Coronary artery (tissue), 2 donors: ENCODE data around the gene ZBTB7C.
A peak's percentile ranks its signal among the peaks of the same experiment; 100 is the strongest.

Experiments
- DNase-seq: peaks from one replicate; pipeline ENCODE4 v3.0.0-alpha.2; 2017; ENCODE audit warnings: low spot score
- H3K27ac ChIP-seq, 2 donors: fragments of 200-600 bp; sonication (generic); one replicate each; pipeline ENCODE4 v1.5.1; 2016 to 2019
- H3K4me3 ChIP-seq: fragments of 200-600 bp; sonication (generic); 2 replicates; pipeline ENCODE4 v1.5.1; 2016; ENCODE audit warnings: mild to moderate bottlenecking, moderate library complexity
- CTCF ChIP-seq: fragments of 200-600 bp; sonication (generic); IDR thresholded peaks from one replicate; pipeline ENCODE4 v1.5.1; 2019; ENCODE audit warnings: antibody characterized with exemption

Gene ZBTB7C

GRCh38 chr18:48073211-48073930 lies 335.8 kb downstream of the ZBTB7C start:
- DNase-seq: no peak
- Histone ChIP-seq H3K27ac (peak overlapping the region in 1 of 2 donors; percentile 72), H3K4me3 (no peak overlapping the region)
- TF ChIP-seq CTCF: no peak

DNA sequence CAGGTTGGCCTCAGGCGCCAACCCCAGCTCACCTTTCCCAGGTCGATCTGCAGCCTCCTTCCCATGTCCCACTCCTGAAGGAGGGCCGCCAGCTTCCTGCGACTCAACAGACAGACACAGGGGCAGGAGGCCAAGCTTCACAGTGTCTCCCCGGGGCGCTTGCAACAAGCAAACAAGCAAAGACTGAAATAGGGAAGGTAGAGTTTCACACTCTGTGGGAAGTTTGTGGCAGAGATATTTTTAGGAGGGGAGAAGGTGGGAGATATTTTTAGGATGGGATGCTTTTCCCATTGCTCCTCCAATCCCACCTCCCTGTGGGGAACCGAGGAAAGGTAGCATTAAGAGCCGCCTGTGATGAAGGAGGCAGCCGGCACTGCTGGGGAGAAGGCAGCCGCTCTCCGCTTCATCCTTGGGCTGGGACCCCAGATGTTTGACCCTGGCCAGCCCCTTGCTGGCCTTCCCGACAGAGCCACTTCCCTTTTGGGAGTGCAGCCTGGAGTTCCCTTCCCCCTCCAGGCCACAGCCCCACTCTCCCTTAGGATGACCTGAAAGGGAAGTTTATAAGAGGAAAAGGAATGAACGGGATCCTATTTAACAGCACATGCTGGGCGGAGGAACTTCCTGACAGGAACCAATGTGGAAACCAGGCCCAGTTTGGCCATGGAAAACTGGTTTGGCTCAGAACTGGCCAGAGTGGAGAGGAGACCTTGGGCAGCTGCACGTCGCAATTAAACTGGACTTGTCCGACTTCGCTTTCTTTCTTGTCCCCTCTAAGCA lies 336.6 kb downstream of the ZBTB7C start:
- no peak for TF ChIP-seq CTCF
- Histone ChIP-seq H3K4me3 (no peak overlapping the region), H3K27ac (peak overlapping the region in 1 of 2 donors; percentile 72)
- DNase-seq: no peak

DNA sequence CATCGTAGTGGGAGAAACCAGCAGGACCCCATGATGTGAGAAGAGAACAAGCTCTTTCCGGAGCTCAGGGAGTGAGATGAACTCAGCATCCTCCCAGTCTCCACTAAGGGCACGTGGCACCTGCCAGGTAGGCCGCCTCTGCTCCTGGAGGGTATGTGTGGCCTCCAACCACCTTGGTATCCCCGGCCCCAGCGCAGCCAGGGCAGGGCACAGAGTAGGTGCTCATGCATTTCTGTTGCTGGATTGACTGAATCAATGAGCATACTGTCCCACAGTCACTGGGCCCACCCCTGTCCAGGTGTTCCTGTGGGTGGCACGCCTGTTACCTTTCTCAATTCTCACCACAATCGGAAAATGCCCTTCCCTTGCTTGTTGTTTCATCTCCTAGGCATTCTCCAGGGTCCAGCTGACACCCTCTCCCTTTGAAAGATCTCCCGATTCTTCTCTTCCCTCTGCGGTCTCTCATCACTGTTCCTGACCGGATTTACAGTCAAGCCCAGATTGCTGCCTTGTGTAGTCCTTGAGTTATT lies 340.2 kb downstream of the ZBTB7C start:
- no peak overlapping the region for H3K27ac ChIP-seq
- no peak for TF ChIP-seq CTCF
- no peak overlapping the region for H3K4me3 ChIP-seq
- DNase-seq: no peak

- no peak for DNase-seq
- no peak for TF ChIP-seq CTCF
- Histone ChIP-seq H3K27ac (no peak overlapping the region), H3K4me3 (no peak overlapping the region)
These were observed 342.9 kb downstream of the ZBTB7C start for GRCh38 chr18:48066225-48066652.

- no peak for DNase-seq
- TF ChIP-seq CTCF: no peak
- no peak overlapping the region for H3K4me3 ChIP-seq
- H3K27ac ChIP-seq: no peak overlapping the region
These were observed 343.6 kb downstream of the ZBTB7C start for GRCh38 chr18:48065601-48065995.

GRCh38 chr18:48064978-48065600 lies 344.1 kb downstream of the ZBTB7C start:
- H3K27ac ChIP-seq: no peak overlapping the region
- no peak for TF ChIP-seq CTCF
- DNase-seq: no peak
- H3K4me3 ChIP-seq: no peak overlapping the region
